Measurements from ENCODE around the gene GSTK1.

GSTK1 gene

DNA sequence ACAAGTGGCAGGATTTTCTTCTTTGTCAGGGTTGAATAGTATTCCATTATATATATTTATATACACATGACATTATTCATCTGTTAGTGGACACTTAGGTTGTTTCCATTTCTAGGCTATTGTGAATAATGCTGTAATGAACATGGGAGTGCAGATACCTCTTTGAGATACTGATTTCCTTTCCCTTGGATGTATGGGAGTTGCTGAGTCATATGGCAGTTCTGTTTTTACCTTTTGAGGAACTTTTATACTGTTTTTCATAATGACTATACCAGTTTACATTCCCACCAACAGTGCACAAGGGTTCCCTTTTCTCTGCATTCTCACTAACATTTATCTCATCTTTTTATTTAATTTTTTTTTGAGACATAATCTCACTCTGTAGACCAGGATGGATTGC lies 50.9 kb downstream of the GSTK1 start:
- no peak overlapping the region for H3K4me3 ChIP-seq
- TF ChIP-seq, protein P1, sequence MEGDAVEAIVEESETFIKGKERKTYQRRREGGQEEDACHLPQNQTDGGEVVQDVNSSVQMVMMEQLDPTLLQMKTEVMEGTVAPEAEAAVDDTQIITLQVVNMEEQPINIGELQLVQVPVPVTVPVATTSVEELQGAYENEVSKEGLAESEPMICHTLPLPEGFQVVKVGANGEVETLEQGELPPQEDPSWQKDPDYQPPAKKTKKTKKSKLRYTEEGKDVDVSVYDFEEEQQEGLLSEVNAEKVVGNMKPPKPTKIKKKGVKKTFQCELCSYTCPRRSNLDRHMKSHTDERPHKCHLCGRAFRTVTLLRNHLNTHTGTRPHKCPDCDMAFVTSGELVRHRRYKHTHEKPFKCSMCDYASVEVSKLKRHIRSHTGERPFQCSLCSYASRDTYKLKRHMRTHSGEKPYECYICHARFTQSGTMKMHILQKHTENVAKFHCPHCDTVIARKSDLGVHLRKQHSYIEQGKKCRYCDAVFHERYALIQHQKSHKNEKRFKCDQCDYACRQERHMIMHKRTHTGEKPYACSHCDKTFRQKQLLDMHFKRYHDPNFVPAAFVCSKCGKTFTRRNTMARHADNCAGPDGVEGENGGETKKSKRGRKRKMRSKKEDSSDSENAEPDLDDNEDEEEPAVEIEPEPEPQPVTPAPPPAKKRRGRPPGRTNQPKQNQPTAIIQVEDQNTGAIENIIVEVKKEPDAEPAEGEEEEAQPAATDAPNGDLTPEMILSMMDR (IDR thresholded peaks at IDR 0.05) = no peak
- intact Hi-C loops (cut with DNase I; ENCODE audit: low total_unique reads) = no loop called here
- no peaks in the 10 kb centered on the region for H3K4me1 ChIP-seq
- no peaks in the 10 kb centered on the region for H3K27me3 ChIP-seq
- no peak for DNase-seq
- H3K27ac ChIP-seq = no peak overlapping the region
- H3K36me3 ChIP-seq = peaks cover 0 to 6% (median 4%) of the 10 kb centered on the region in 3 donors
- no peaks in the 10 kb centered on the region for H3K9me3 ChIP-seq

- TF ChIP-seq, protein P1 (IDR thresholded peaks at IDR 0.05) = no peak
- no peaks in the 10 kb centered on the region for H3K9me3 ChIP-seq
- no peak for DNase-seq
- H3K36me3 ChIP-seq = no peaks in the 10 kb centered on the region
- intact Hi-C loops (cut with DNase I; ENCODE audit: low total_unique reads) = no loop called here
- no peaks in the 10 kb centered on the region for H3K4me1 ChIP-seq
- H3K4me3 ChIP-seq = no peak within 1 kb of the TSS
- no peak within 1 kb of the TSS for H3K27ac ChIP-seq
- no peaks in the 10 kb centered on the region for H3K27me3 ChIP-seq
Observed at GRCh38 chr7:143315776-143316175, 52.5 kb downstream of the GSTK1 start, which contains the start of gene CLCN1. CLCN1 (plus strand) TSS chr7:143316111; CDS start chr7:143316213, 102 bp downstream.

DNA sequence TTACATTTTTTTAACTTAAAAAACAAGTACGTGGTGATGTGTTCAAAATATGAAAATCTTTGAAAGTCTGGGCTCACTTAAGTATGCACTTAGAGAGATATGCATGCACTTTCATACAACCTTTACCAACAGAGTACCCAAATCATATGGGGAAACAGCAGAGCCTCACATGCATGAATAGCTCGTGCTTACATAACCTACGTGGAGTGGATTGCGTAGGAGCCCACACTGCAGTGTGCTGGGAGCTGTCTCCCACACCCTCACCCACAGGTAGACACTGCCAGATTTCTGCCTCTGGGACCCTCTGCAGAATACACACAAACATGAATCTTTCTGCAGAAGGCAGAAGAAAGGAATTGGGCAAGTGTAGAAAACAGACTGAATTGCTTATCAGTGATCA lies 53.3 kb downstream of the GSTK1 start:
- Histone ChIP-seq H3K27me3 (no peaks in the 10 kb centered on the region), H3K36me3 (no peaks in the 10 kb centered on the region), H3K4me1 (no peaks in the 10 kb centered on the region), H3K4me3 (no peak overlapping the region), H3K27ac (no peak overlapping the region), H3K9me3 (no peaks in the 10 kb centered on the region)
- intact Hi-C loops (cut with DNase I; ENCODE audit: low total_unique reads) = no loop called here
- TF ChIP-seq, protein P1 (IDR thresholded peaks at IDR 0.05) = no peak
- no peak for DNase-seq

- no peak for DNase-seq
- H3K27ac ChIP-seq = no peak overlapping the region
Observed at GRCh38 chr7:143318661-143319060, 55.4 kb downstream of the GSTK1 start.

More at GRCh38 chr7:143318661-143319060, 55.4 kb downstream of the GSTK1 start:
- no peaks in the 10 kb centered on the region for H3K9me3 ChIP-seq
- H3K4me3 ChIP-seq = no peak overlapping the region
- no peaks in the 10 kb centered on the region for H3K4me1 ChIP-seq
- TF ChIP-seq, protein P1 (IDR thresholded peaks at IDR 0.05) = no peak
- H3K27me3 ChIP-seq = peaks cover 0 to 4% of the 10 kb centered on the region in 2 donors
- intact Hi-C loops (cut with DNase I; ENCODE audit: low total_unique reads) = no loop called here
- H3K36me3 ChIP-seq = no peaks in the 10 kb centered on the region
